ENCODE measurements around the gene ALOX12B. TPM values are rescaled to one million over a fixed set of nuclear protein-coding genes. Genes with fewer than 3 reads are reported as not detected.
A peak's percentile ranks its signal among the peaks of the same experiment; 100 is the strongest.

ALOX12B gene
- total and polyA plus RNA-seq, 2 experiments from 2014 or later, result 0.16 to 1.4 TPM

DNA sequence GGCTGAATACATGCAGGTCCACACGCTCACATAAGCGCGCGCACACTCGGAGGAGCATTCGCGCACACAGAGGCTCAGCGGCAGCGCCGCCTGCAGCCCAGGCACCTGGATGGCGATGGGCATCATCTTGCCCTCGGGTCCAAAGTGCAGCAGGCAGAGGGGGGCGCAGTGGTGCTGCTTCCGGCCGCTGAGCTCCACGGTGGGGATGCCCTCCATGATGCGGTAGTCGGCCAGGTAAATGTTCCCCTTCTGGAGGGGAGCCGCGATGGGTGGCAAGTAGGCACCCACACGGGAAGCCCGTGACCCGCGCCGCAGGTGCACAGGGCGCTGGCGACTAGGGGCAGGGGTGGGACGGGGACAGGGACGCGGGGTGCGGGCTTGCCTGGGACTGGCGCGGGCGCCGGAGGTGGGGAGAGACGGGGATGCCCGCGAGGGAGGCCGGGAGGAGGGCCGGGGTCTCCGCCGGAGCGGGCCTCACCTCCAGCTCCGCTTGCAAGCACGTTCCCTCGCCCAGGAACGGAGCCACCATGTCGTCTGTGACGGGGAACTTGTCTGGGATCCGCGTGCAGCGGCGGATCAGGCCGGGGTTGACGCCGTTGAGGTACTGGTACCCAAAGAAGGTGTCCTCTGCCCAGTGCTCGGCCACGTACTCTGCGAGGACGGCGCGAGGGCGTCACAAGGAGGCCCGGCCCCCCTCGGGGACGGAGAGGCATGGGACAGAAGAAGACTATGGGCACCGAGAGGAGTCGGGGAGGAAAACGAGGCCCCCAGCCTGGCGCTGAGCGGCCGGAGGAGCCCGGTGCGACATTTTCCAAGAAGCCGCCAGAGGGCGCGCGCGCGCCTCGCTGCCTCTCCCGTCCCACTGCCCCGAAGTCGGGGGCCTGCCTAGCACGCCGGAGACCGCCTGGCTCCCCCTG, 8.0 kb downstream of the ALOX12B start:
- peaks cover 82% of the 10 kb centered on the region for H3K27me3 ChIP-seq (ENCODE audit: insufficient read depth)
- H3K4me2 ChIP-seq, result peak overlapping the region; percentile 95
- TF ChIP-seq, protein P1, sequence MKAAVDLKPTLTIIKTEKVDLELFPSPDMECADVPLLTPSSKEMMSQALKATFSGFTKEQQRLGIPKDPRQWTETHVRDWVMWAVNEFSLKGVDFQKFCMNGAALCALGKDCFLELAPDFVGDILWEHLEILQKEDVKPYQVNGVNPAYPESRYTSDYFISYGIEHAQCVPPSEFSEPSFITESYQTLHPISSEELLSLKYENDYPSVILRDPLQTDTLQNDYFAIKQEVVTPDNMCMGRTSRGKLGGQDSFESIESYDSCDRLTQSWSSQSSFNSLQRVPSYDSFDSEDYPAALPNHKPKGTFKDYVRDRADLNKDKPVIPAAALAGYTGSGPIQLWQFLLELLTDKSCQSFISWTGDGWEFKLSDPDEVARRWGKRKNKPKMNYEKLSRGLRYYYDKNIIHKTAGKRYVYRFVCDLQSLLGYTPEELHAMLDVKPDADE (IDR thresholded peaks at IDR 0.05), result peak; percentile 41; the same call in 1 of the 2 replicates
- TF ChIP-seq, protein P2, sequence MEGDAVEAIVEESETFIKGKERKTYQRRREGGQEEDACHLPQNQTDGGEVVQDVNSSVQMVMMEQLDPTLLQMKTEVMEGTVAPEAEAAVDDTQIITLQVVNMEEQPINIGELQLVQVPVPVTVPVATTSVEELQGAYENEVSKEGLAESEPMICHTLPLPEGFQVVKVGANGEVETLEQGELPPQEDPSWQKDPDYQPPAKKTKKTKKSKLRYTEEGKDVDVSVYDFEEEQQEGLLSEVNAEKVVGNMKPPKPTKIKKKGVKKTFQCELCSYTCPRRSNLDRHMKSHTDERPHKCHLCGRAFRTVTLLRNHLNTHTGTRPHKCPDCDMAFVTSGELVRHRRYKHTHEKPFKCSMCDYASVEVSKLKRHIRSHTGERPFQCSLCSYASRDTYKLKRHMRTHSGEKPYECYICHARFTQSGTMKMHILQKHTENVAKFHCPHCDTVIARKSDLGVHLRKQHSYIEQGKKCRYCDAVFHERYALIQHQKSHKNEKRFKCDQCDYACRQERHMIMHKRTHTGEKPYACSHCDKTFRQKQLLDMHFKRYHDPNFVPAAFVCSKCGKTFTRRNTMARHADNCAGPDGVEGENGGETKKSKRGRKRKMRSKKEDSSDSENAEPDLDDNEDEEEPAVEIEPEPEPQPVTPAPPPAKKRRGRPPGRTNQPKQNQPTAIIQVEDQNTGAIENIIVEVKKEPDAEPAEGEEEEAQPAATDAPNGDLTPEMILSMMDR (conservative IDR thresholded peaks at IDR 0.05; ENCODE audit: low read depth in 2 of 2), result peak; percentile 70 to 95
- TF ChIP-seq NANOG (IDR thresholded peaks at IDR 0.05; ENCODE audit: borderline replicate concordance) (no peak), JUNB (IDR thresholded peaks at IDR 0.05; ENCODE audit: unreplicated experiment) (no peak), EZH2 (IDR thresholded peaks at IDR 0.05; ENCODE audit: low read depth, unreplicated experiment) (no peak), ZNF331 (CRISPR knock-in tag; IDR thresholded peaks at IDR 0.05; ENCODE audit: low read depth) (no peak), ZNF114 (CRISPR knock-in tag; IDR thresholded peaks at IDR 0.05) (no peak), CREB1 (CRISPR knock-in tag; IDR thresholded peaks at IDR 0.05; ENCODE audit: low read depth) (0 out of 2 replicates have a peak, but pooled peaks have one; percentile 29), POLR2AphosphoS5 (IDR thresholded peaks at IDR 0.05; ENCODE audit: low read depth) (peak; percentile 71), STAT1 (IDR thresholded peaks at IDR 0.05; ENCODE audit: unreplicated experiment) (no peak)
- TF ChIP-seq, protein P3, sequence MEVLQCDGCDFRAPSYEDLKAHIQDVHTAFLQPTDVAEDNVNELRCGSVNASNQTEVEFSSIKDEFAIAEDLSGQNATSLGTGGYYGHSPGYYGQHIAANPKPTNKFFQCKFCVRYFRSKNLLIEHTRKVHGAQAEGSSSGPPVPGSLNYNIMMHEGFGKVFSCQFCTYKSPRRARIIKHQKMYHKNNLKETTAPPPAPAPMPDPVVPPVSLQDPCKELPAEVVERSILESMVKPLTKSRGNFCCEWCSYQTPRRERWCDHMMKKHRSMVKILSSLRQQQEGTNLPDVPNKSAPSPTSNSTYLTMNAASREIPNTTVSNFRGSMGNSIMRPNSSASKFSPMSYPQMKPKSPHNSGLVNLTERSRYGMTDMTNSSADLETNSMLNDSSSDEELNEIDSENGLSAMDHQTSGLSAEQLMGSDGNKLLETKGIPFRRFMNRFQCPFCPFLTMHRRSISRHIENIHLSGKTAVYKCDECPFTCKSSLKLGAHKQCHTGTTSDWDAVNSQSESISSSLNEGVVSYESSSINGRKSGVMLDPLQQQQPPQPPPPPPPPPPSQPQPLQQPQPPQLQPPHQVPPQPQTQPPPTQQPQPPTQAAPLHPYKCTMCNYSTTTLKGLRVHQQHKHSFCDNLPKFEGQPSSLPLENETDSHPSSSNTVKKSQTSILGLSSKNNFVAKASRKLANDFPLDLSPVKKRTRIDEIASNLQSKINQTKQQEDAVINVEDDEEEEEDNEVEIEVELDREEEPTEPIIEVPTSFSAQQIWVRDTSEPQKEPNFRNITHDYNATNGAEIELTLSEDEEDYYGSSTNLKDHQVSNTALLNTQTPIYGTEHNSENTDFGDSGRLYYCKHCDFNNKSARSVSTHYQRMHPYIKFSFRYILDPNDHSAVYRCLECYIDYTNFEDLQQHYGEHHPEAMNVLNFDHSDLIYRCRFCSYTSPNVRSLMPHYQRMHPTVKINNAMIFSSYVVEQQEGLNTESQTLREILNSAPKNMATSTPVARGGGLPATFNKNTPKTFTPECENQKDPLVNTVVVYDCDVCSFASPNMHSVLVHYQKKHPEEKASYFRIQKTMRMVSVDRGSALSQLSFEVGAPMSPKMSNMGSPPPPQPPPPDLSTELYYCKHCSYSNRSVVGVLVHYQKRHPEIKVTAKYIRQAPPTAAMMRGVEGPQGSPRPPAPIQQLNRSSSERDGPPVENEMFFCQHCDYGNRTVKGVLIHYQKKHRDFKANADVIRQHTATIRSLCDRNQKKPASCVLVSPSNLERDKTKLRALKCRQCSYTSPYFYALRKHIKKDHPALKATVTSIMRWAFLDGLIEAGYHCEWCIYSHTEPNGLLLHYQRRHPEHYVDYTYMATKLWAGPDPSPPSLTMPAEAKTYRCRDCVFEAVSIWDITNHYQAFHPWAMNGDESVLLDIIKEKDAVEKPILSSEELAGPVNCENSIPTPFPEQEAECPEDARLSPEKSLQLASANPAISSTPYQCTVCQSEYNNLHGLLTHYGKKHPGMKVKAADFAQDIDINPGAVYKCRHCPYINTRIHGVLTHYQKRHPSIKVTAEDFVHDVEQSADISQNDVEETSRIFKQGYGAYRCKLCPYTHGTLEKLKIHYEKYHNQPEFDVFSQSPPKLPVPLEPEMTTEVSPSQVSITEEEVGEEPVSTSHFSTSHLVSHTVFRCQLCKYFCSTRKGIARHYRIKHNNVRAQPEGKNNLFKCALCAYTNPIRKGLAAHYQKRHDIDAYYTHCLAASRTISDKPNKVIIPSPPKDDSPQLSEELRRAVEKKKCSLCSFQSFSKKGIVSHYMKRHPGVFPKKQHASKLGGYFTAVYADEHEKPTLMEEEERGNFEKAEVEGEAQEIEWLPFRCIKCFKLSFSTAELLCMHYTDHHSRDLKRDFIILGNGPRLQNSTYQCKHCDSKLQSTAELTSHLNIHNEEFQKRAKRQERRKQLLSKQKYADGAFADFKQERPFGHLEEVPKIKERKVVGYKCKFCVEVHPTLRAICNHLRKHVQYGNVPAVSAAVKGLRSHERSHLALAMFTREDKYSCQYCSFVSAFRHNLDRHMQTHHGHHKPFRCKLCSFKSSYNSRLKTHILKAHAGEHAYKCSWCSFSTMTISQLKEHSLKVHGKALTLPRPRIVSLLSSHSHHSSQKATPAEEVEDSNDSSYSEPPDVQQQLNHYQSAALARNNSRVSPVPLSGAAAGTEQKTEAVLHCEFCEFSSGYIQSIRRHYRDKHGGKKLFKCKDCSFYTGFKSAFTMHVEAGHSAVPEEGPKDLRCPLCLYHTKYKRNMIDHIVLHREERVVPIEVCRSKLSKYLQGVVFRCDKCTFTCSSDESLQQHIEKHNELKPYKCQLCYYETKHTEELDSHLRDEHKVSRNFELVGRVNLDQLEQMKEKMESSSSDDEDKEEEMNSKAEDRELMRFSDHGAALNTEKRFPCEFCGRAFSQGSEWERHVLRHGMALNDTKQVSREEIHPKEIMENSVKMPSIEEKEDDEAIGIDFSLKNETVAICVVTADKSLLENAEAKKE (CRISPR knock-in tag; IDR thresholded peaks at IDR 0.05), result no peak
- TF ChIP-seq, protein P4, sequence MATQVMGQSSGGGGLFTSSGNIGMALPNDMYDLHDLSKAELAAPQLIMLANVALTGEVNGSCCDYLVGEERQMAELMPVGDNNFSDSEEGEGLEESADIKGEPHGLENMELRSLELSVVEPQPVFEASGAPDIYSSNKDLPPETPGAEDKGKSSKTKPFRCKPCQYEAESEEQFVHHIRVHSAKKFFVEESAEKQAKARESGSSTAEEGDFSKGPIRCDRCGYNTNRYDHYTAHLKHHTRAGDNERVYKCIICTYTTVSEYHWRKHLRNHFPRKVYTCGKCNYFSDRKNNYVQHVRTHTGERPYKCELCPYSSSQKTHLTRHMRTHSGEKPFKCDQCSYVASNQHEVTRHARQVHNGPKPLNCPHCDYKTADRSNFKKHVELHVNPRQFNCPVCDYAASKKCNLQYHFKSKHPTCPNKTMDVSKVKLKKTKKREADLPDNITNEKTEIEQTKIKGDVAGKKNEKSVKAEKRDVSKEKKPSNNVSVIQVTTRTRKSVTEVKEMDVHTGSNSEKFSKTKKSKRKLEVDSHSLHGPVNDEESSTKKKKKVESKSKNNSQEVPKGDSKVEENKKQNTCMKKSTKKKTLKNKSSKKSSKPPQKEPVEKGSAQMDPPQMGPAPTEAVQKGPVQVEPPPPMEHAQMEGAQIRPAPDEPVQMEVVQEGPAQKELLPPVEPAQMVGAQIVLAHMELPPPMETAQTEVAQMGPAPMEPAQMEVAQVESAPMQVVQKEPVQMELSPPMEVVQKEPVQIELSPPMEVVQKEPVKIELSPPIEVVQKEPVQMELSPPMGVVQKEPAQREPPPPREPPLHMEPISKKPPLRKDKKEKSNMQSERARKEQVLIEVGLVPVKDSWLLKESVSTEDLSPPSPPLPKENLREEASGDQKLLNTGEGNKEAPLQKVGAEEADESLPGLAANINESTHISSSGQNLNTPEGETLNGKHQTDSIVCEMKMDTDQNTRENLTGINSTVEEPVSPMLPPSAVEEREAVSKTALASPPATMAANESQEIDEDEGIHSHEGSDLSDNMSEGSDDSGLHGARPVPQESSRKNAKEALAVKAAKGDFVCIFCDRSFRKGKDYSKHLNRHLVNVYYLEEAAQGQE (IDR thresholded peaks at IDR 0.05; ENCODE audit: unreplicated experiment), result no peak
- H3K4me1 ChIP-seq (ENCODE audit: insufficient read depth), result peaks cover 10% of the 10 kb centered on the region; the same call in 1 of the 2 replicates
- Mint-ChIP-seq H3K27ac (no peak overlapping the region), H3K36me3 (ENCODE audit: low read depth) (peaks cover 2% of the 10 kb centered on the region; the same call in 1 of the 3 replicates), H3K4me3 (peak overlapping the region; percentile 88), H3K27me3 (ENCODE audit: insufficient read depth, low read depth, poor library complexity) (peaks cover 49% of the 10 kb centered on the region), H3K4me1 (peaks cover 4% of the 10 kb centered on the region; the same call in 2 of the 3 replicates), H3K9me3 (peaks cover 5% of the 10 kb centered on the region; the same call in 2 of the 3 replicates)
- H3K36me3 ChIP-seq (ENCODE audit: insufficient read depth), result no peaks in the 10 kb centered on the region
- H3K79me2 ChIP-seq (replicated peaks; ENCODE audit: insufficient read depth), result no peaks in the 10 kb centered on the region
- peak; percentile 87 for ATAC-seq
- H2AFZ ChIP-seq, result peak overlapping the region; percentile 99
- peak overlapping the region; percentile 89 for H3K4me3 ChIP-seq
- no peaks in the 10 kb centered on the region for H3K9me2 ChIP-seq (ENCODE audit: insufficient read depth)
- peak; percentile 94 for DNase-seq (ENCODE audit: low spot score)
- 0 out of 2 replicates have a peak, but pooled peaks cover 5% of the 10 kb centered on the region for H4K20me1 ChIP-seq (replicated peaks; ENCODE audit: insufficient read depth)
- no peaks in the 10 kb centered on the region for H3F3A ChIP-seq (replicated peaks; ENCODE audit: low read depth)
- H3K27ac ChIP-seq (ENCODE audit: low read depth), result no peak overlapping the region

Measured in GM23338 (cell line).